ENCODE results near the gene HES1. TPM values are rescaled to one million over a fixed set of nuclear protein-coding genes. Genes with fewer than 3 reads are reported as not detected.
A peak's percentile ranks its signal among the peaks of the same experiment; 100 is the strongest.

HES1 gene
- total and polyA plus RNA-seq, 9 of the 15 experiments (the other 6 are each of a cell fraction or from before 2014, with no cell fraction given) = 3.4 to 37.0 (median 19.3) TPM

DNA sequence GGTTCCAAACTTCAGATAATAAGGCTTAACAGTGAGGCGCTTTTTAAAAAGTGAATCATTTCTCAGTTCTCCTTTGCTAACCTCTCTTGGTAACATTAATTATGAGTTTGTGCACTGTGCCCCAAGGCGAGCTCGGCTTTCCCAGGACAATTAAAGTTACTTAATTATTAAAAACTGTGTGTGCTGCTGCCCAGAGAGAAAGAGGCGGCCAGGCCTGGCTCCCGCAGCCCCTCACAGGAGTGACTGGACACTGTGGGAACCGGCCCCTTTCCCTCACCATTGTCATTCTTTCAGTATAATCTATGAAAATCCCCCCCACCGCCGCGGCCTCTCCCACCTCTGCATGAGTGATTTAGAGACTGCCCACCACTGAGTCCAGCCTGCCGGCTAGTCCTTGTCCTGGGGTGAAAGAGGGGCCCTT, 43.1 kb upstream of the HES1 start (continued):
- TF ChIP-seq ID3 (CRISPR knock-in tag; IDR thresholded peaks at IDR 0.05) = no peak
- TF ChIP-seq ID3 (tag; IDR thresholded peaks at IDR 0.05) = no peak
- TF ChIP-seq ZNF431 (CRISPR knock-in tag; IDR thresholded peaks at IDR 0.05) = no peak
- TF ChIP-seq SREBF2 (CRISPR knock-in tag; IDR thresholded peaks at IDR 0.05) = no peak
- TF ChIP-seq ZNF277 (CRISPR knock-in tag; IDR thresholded peaks at IDR 0.05; ENCODE audit: borderline replicate concordance) = no peak
- TF ChIP-seq TAF9B (IDR thresholded peaks at IDR 0.05; ENCODE audit: partially characterized antibody) = no peak
- TF ChIP-seq PHF21A (IDR thresholded peaks at IDR 0.05; ENCODE audit: borderline replicate concordance, low read depth) = no peak
- no peak for TF ChIP-seq ZFP30 (CRISPR knock-in tag; IDR thresholded peaks at IDR 0.05; ENCODE audit: borderline replicate concordance)

- Histone ChIP-seq H3K9ac (ENCODE audit: insufficient read depth in 1 of 2, low read depth in 2 of 2, low read length in 2 of 2) (0 out of 4 replicates have a peak overlapping the region, but pooled peaks of 1 of the 2 experiments have one; percentile 31), H3K36me3 (ENCODE audit: control insufficient read depth, insufficient read depth, low read length) (no peaks in the 10 kb centered on the region), H3K4me1 (replicated peaks in 1 of 2; ENCODE audit: control insufficient read depth in 2 of 2, insufficient read depth in 2 of 2, low read length in 2 of 2) (peaks cover 18 to 33% of the 10 kb centered on the region in 2 experiments), H3K27me3 (ENCODE audit: control insufficient read depth in 2 of 2, insufficient read depth in 2 of 2, low read length in 2 of 2) (no peaks in the 10 kb centered on the region), H2AFZ (ENCODE audit: low read depth, low read length) (0 out of 2 replicates have a peak overlapping the region, but pooled peaks have one; percentile 35), H3K4me2 (ENCODE audit: insufficient read depth, low read length) (no peak overlapping the region), H3K9me3 (replicated peaks; ENCODE audit: control insufficient read depth, insufficient read depth, low read depth, low read length) (no peaks in the 10 kb centered on the region), H3K9me1 (ENCODE audit: control insufficient read depth, insufficient read depth, low read length) (no peaks in the 10 kb centered on the region), H3K27ac (ENCODE audit: extremely low read depth, low read depth, low read length) (no peak overlapping the region), H3K4me3 (no peak overlapping the region), H4K20me1 (replicated peaks; ENCODE audit: control insufficient read depth, insufficient read depth, low read length) (no peaks in the 10 kb centered on the region), H3K79me2 (ENCODE audit: control insufficient read depth, insufficient read depth, low read length) (no peaks in the 10 kb centered on the region)
- no TSS peak for BruUV-seq (replicated peaks)
- no peak for ATAC-seq
- ChIA-PET CTCF (ENCODE audit: low intra/inter-chr PET ratio) (no interaction called here), POLR2A (no interaction called here)
- in situ Hi-C loops (cut with MboI) (no loop called here), intact Hi-C loops (cut with micrococcal nuclease) (no loop called here)
- WGBS (ENCODE audit: insufficient coverage, low coverage, missing lambda C conversion rate) = 77% methylated on average over 7 of the region's 8 CpGs
- DNase-seq (ENCODE audit: extremely low read depth in 1 of 4, low spot score in 3 of 4) = no peak
- FAIRE-seq = no peak
- TF ChIP-seq NFIC (IDR thresholded peaks at IDR 0.05) (peak; percentile 36; the same call in 1 of the 2 replicates), ZNF445 (CRISPR knock-in tag; IDR thresholded peaks at IDR 0.05; ENCODE audit: low read depth) (no peak)
Measured at GRCh38 chr3:194093842-194094241, 42.1 kb upstream of the HES1 start.
